GM21526 (cell line): ENCODE data around the gene PPP1R1C.

Experiments
- ATAC-seq: cut with Tn5 transposase; IDR thresholded peaks from one replicate; pipeline ENCODE4 v1.9.1; 2021; ENCODE audit warnings: moderate library complexity; ENCODE audit not compliant: unreplicated experiment, low FRiP score

Gene PPP1R1C

DNA sequence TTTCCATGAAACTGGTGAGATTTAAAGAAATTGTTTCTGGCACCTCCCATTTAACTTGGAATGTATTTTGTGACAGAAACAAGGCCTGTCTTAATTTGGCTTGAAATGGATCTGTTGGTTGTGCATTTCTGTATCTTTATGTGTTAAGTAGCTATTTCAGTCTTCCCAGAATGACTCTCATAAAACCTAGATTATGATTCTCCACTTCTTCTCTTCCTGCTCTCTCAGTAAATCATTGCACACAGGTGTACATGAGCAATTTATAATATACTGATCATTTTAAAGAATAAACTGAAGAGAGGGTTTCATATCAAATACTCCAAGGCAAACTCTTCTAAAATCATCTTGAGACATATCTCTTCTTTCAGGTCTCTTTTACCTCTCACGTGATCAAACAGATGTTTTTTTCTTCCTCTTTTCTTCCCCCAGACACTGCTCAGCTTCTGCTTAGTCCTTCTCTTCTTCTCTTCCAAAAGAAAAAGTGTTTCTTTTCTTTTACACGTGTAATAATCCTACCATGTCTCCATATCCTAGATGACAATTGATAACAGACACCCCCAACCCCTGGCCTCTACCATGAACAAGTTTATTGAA lies 112.0 kb downstream of the PPP1R1C start:
- no peak for ATAC-seq

DNA sequence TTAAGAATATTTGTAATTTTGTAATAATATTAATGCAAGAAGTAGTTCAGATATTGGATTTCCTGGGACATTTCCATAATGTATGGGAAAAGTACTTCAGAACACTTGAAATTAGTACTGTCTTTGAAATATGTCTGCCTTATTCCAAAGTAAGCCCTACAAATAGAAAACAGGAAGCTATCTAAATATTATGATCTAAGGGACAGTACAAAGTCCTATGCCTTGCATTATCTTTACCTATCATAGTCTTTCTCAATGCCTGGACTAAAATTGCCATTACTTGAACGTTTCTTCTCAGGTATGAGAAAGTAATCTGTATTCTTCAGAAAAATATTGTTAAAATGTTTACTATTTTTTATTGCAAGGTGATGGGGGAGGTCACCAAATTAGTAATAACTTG lies 113.0 kb downstream of the PPP1R1C start:
- ATAC-seq, result no peak

DNA sequence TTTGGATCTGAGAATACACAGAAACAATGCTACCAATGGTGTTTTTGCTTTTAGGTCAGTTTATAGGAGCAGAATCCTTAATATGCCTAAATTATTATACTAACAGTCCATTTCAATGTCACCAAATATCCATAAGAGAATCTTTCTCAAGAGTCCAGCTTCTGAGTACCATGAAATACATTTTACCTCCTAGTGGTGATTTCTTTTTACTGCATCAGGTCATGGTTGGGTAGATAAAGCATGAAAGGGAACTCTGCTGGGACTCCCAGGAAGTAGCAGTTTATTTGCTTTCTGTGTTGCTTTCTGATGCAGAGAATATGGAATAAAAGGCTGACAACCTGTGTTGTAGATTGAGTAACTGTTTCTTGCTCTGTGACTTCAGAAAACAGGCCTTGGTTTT lies 115.6 kb downstream of the PPP1R1C start:
- peak; percentile 79 for ATAC-seq

DNA sequence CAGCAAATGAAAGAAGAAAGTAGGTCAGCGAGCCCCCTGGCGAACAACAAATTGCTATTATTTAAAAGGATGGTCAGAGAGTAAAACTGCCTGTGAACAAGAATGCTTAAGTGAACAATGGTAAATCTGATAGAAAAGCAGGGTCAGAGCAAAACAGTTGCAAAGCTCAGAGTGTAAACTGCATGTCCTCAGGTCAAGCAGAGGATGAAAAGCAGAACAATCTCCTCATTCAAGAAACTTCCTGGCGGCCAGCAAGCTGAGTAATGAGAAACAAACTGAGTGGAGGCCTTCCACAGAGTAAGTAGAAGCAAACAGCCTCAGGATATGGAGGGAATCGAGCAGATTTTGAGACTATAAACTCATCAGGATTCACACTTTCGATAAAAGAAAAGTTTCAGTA lies 117.9 kb downstream of the PPP1R1C start:
- ATAC-seq, result no peak

DNA sequence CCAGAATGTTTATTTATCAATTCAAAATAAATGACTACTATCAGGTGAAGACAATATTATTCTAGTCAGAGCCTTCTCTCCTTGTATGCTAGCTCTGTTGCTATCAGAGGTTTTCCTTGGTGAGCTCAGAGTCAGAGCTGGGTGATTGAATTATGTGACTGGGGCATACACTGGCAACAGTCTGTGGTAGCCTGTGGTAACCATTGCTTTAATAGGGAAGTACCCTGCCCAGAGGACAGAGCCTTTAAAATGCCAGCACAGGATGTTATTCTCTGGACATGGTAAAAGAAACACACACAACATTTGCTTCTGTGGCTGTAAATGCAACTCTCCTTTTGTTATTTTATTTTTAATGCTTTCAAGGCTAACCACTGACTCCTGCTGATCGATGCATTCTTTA lies 124.7 kb downstream of the PPP1R1C start:
- no peak for ATAC-seq

DNA sequence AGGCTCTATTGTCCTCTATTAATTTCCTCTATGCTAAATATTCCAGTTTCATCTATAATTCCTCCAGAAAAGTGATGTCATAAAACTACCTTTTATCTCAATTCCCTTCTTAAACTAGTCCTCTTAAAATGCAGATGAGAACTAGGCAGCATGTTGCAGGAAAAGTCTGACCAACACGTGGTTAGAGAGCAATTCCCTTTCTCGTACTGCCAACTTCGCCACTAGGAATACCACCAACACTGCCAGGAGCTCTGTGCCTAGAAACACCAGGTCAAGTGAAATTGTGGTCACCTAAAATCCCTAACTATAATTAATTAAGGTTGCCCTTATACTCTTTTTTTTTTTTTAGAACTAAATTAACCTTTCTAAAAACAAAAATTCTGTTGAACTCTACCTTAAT lies 127.7 kb downstream of the PPP1R1C start:
- no peak for ATAC-seq

DNA sequence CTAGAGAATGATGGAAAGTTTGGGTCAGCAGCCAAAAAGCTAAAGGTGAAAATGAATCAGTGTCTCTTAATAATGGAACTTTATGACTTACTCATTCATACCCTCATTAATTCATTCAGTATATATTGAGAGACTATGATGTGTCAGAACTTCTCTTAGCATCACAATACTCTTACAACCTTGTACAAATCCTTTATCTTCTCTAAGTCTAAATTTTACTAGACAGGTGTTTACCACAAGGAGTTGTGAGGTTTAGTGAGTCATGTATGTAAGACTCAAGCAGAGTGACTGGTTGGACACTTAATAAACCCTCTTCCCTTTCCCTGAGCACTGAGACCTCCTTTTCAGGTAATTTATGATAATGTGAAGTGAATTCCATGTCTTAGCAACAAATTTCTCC lies 129.6 kb downstream of the PPP1R1C start:
- no peak for ATAC-seq

DNA sequence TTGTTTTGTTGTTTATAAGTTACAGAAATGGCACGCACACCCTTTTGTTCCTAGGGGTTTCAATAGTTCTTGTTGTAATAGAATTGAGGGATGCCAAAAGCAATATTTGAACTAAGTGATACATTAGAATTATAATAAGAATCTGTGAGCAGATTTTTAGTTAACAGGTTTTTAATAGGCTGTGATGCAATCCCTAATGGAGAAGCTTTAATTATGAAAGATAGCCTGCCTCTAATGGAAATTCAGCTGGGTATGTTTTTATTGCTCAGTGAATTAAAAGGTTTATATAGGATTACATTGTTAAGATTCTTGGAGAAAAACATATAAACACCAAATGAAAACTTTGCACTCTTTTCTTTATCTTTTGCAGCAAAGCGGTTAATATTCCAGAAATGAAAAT lies 131.1 kb downstream of the PPP1R1C start:
- ATAC-seq, result no peak

DNA sequence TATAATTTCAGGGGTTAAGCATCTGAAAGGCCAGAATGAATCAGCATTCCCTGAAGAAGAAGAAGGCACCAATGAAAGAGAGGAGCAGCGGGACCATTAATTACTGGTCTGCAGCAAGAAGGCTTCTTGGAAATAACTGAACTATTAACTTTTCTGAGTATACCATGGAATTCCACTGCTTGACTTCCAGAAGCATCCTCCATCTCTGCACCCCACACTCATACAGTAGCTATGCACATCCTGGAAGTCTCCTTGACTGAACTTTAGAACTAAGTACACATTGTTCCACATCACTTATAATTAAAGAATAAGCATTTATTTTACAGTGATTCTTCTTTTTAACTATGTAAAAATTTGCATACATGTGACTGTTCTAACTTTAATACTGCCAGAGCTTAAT lies 131.5 kb downstream of the PPP1R1C start:
- no peak for ATAC-seq

DNA sequence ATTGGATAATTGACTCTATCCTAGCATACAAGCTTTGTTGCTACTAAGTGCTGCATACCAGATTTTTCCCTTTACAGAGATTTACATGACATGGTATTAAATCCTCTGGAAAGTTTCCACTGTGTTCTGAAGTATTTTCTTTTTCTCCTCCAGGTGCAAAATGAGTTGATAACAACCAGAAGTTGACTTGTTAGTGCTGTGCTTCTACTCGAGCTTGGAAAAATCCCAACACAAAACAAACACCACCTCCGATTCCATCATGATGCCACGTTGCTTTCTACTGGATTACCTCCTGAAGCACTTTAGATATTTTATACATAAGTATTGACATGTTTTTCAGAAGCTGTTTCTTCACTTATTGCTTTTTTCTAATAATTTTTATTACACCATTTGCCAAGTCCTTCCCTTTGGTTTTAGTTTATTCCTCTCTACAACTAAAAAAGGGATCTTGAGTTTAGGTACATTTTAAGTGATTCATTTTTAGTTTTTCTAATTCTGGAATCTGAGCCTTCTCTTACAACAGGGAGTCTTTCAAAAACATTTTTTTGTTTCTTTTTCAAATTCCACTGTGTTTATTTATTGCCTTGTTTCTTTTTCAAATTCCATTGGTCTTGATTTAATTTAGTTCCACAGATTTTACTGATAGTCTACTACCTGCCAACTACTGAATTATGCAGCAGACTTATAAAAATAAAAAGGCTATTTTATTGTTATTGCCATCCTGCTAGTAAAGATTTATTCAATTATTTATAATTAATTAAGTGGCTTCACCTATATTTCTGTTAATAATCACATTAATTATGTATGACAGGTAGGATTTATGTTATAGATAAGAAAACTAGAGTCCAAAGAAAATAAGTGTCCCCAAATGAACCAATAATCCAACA lies 143.4 kb downstream of the PPP1R1C start:
- no peak for ATAC-seq

DNA sequence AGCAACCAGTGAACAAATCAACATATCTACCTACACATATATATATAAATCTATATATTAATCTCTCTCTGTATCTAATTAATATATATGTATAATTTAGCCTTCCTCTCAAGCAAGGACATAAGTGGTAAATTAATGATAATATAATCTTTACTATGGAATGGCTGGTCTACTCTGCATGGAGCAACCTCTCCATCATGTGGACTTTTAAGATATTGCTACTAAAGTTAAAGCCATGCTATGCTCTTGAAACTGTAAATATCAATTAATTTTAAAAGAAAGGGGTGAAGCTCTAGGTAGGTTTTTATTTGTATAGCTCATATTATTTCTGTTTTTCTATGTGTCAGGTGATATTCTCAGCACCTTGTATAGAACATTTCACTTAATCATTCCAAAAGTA lies 147.0 kb downstream of the PPP1R1C start:
- no peak for ATAC-seq

DNA sequence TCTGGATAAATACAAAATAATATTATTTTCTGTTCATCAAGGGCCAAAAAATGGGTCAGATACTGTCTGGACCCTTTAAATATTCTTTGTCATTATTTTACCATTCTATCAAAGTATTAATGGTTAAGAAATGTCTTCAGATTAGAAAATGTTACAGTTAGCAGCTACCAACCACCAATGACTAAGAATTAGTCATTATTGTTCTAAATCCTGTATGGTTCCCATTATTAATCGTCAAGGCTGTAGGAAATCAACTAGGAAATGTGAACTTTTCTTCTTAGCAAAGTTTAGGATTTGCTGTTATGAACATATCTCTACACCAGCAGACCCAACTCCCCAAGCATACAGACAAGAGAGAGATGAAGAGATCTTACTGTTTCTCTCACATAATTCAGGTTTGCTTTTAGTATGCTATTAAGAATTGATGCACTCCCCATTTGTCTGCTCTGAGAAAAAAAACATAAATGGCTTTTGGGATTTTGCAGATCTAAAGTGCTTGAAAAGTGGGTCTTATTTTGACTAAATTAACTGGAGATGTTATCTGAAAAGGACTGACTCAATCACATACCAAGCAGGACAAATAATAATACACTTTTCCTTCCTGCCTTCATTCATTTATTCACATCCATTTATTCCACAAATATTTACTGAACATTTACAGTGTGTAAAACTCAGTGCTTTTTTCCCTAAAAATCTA lies 147.7 kb downstream of the PPP1R1C start:
- no peak for ATAC-seq

DNA sequence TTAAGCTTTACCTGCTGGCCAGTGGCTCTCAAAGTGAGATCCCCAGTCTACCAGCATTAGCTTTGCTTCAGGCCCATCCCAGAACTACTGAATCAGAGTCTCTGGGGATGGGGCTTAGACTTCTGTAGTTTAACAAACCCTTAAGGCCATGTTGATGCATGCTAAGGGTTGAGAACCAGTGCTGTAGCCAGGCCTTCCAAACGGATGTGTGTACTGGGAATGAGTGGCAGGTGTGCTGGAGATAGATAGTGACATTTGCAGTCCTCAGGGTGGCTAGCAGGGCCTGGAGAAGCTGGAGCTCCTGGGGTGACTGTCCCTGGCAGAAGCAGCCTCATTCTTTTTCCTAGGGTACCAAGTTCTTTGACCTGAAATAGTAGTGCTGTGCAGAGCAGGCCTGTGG lies 148.5 kb downstream of the PPP1R1C start:
- ATAC-seq, result no peak

DNA sequence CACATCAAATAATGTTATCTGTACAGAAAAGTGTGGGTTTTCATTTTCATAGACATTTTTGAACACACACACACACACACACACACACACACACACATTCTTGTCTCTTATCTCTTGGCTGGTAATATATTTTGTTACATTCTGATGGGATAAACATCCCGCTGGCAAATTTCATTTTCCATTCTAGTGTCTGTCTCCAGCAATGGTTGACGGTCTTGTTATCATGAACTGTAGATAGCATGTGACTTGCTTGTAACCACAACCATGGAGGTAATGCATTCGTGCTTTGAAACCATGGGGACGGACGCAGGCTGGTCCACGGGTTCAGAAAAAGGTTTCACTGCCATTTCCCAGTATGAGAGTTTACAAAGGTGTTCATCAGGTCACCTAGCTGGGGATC lies 156.4 kb downstream of the PPP1R1C start:
- no peak for ATAC-seq

DNA sequence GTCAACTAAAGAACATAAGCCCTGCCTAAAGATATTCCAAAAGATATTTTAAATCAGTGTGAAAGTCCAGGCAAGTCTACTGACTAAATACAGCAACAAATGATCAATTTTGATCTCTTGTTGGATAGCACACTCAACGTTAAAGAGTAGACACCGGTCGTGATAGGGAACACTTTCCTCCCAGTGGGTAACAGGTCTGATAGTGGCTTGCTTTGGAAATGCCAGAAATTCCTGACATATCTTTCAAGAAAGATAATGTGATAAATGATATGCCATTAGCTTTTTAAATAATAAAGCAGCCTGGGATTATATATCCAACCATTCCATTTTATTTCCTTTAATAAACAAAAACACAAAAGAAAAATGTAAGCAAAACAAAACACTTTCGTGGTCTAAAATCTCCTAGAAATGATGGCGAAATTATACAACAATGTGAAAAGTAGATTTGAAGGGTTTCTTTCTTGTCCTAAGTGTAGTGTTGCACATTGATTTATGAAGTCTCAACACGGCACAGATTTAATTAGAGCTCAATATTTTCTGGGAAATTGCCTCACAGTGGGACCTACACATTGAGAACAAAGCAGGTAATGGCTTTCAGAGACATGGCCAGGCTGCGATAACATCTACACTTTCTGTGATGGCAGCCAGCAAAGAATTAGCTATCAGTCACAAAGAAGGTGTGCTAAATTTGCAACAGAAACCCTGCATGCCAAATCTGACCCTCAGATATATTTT lies 158.6 kb downstream of the PPP1R1C start:
- no peak for ATAC-seq

DNA sequence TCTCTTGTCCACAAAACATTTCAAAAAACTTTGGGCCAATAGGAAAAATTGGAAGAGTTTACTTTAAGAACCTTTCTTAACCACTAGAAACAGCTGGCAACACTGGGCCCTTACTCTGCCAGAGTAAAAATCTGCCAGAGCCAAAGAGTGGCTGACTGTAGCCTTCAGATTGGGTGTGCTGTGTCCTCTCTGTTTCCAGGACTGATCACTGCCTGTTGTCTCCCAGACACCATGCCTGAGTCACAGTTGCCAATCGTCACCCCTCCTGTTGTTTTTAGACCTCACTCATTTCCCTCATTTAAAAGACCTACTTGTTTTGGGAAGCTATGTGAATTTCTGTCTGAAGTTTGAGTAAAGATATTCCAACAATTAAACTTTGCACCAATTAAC lies 159.1 kb downstream of the PPP1R1C start:
- no peak for ATAC-seq

DNA sequence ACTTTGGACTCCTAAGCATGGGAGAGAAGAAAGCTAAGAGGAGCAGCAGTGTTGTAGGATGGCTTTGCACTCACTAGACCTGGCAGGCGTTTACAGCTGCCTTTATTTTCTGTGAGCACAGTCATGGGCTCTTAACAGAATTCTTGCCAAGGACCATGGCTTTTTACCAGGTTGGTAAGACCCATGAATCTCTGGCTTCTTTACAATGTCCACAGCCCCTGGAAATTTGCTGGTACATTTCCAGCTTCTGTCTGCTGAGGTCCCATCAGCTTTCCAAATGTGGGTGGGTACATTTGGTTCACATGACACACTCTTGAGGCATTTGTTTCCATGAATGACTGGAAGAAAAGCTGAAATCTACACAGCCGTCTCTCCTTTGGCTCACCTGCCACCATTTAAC lies 162.7 kb downstream of the PPP1R1C start:
- no peak for ATAC-seq

DNA sequence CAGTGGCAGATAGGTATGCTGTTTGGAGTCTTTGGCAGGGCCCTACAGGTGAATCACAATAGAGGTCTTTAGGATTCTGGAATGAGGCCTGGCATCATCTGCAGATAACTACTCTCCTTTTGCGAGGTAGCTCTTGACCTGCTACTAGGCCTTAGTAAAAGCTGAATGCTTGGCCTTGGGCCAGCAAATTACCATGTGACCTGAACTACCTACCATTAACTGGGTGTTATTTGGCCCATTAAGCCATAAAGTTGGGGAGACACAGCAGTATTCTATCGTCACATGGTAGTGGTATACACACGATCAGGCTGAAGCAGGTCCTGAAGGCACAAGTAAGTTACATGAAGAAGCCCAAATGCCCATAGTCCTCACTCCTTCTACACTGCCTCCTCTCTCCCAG lies 178.2 kb downstream of the PPP1R1C start:
- no peak for ATAC-seq

DNA sequence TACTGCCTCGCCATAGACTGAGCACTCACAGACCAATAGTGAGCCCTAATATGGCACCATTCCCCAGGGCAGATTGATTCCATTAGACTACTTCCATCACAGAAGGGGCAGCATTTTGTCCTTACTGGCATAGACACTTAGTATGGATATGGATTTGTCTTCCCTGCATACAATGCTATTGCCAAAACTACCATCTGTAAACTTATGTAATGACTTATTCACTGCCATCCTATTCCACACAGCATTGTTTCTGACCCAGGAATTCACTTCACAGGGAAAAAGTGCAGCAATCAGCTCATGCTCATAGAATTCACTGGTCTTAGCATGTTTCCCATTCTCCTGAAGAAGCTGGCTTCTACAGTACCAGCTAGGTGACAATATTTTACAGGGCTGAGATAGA lies 179.0 kb downstream of the PPP1R1C start:
- ATAC-seq, result no peak

DNA sequence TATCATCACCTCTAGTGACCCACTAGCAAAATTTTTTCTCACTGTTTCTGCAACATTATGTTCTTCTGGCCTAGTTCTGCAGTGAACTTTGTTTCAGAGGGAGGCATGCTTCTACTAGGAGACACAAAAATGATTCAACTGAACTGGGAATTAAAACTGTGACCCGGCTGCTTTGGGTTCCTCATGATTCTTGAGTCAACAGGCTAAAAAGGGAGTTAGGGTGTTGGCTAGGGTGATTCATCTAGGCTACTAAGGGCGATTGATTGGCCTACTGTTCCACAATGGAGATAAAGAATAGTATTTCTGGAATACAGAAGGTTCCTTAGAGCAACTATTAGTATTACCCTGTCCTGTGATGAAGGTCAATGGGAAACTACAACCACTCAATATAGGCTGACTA lies 179.5 kb downstream of the PPP1R1C start:
- no peak for ATAC-seq

DNA sequence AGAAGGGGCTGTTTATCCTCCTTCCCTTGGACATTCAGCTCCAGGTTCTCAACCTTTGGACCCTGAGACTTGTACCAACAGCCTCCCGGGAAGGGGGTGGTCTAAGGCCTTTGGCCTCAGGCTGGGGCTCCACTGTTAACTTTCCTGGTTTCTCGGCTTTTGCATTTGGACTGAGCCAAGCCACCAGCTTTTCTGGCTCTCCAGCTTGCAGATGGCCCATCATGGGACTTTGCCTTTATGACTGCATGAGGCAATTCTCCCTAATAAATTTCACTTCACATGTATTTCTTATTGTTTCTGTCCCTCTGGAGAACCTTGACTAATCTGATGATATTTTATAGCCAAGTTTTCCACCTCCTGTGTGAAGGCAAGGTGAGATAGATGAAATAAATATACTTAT lies 180.8 kb downstream of the PPP1R1C start:
- ATAC-seq, result no peak
